Measurements from ENCODE around the gene FYN. TPM values are rescaled to one million over a fixed set of nuclear protein-coding genes. Genes with fewer than 3 reads are reported as not detected.

The FYN gene
- total RNA-seq, 1 donor: 91.9 TPM

GRCh38 chr6:111865049-111865585 lies 8.1 kb downstream of the FYN start:
- H3K4me3 ChIP-seq (ENCODE audit: low read depth, low read length): no peak overlapping the region
- no peak for DNase-seq (ENCODE audit: low read depth)
- TF ChIP-seq CTCF (IDR thresholded peaks at IDR 0.05; ENCODE audit: insufficient read depth, low read length): no peak

GRCh38 chr6:111864138-111865048 lies 8.9 kb downstream of the FYN start:
- no peak overlapping the region for H3K4me3 ChIP-seq (ENCODE audit: low read depth, low read length)
- no peak for TF ChIP-seq CTCF (IDR thresholded peaks at IDR 0.05; ENCODE audit: insufficient read depth, low read length)

GRCh38 chr6:111862741-111863140 lies 10.5 kb downstream of the FYN start:
- DNase-seq (ENCODE audit: low read depth): no peak
- H3K4me3 ChIP-seq (ENCODE audit: low read depth, low read length): no peak overlapping the region
- TF ChIP-seq CTCF (IDR thresholded peaks at IDR 0.05; ENCODE audit: insufficient read depth, low read length): no peak

More at GRCh38 chr6:111864138-111865048, 8.9 kb downstream of the FYN start:
- no peak for DNase-seq (ENCODE audit: low read depth)

GRCh38 chr6:111862314-111862713 lies 10.9 kb downstream of the FYN start:
- TF ChIP-seq CTCF (IDR thresholded peaks at IDR 0.05; ENCODE audit: insufficient read depth, low read length): no peak
- no peak for DNase-seq (ENCODE audit: low read depth)
- H3K4me3 ChIP-seq (ENCODE audit: low read depth, low read length): no peak overlapping the region

- DNase-seq (ENCODE audit: low read depth): no peak
- no peak overlapping the region for H3K4me3 ChIP-seq (ENCODE audit: low read depth, low read length)
- TF ChIP-seq CTCF (IDR thresholded peaks at IDR 0.05; ENCODE audit: insufficient read depth, low read length): no peak
These were observed 11.8 kb downstream of the FYN start for GRCh38 chr6:111861431-111861885.

GRCh38 chr6:111858347-111858746 lies 14.9 kb downstream of the FYN start:
- no peak overlapping the region for H3K4me3 ChIP-seq (ENCODE audit: low read depth, low read length)
- no peak for DNase-seq (ENCODE audit: low read depth)
- TF ChIP-seq CTCF (IDR thresholded peaks at IDR 0.05; ENCODE audit: insufficient read depth, low read length): no peak

All from fibroblast of the aortic adventitia (primary cell).